G401.6 (cell line): ENCODE results near the gene SPTBN1.

Source experiments
- FAIRE-seq: peaks from 2 replicates; lab custom pipeline; 2012; peaks lifted over from hg19 to GRCh38; lab: Jason Lieb, UNC

The SPTBN1 gene

GRCh38 chr2:54614819-54615218 is 158.7 kb downstream of the SPTBN1 start:
- FAIRE-seq: no peak

- FAIRE-seq: no peak
Measured at GRCh38 chr2:54615832-54616534, 159.9 kb downstream of the SPTBN1 start.

- FAIRE-seq: no peak
Measured at GRCh38 chr2:54617409-54617808, 161.3 kb downstream of the SPTBN1 start.

GRCh38 chr2:54618646-54619565 is 162.8 kb downstream of the SPTBN1 start:
- no peak for FAIRE-seq

- FAIRE-seq: no peak
Measured at GRCh38 chr2:54619660-54620231, 163.6 kb downstream of the SPTBN1 start.

GRCh38 chr2:54620948-54621347 is 164.8 kb downstream of the SPTBN1 start:
- no peak for FAIRE-seq

GRCh38 chr2:54624591-54625071 is 168.5 kb downstream of the SPTBN1 start:
- FAIRE-seq: no peak

GRCh38 chr2:54626131-54626530 is 170.0 kb downstream of the SPTBN1 start:
- FAIRE-seq: no peak

- FAIRE-seq: no peak
Measured at GRCh38 chr2:54626884-54627283, 170.8 kb downstream of the SPTBN1 start.

GRCh38 chr2:54627973-54628372 is 171.8 kb downstream of the SPTBN1 start:
- no peak for FAIRE-seq

- no peak for FAIRE-seq
Measured at GRCh38 chr2:54628418-54628817, 172.3 kb downstream of the SPTBN1 start.

GRCh38 chr2:54628957-54629356 is 172.8 kb downstream of the SPTBN1 start:
- no peak for FAIRE-seq

- FAIRE-seq: no peak
Measured at GRCh38 chr2:54629390-54629789, 173.3 kb downstream of the SPTBN1 start.

- FAIRE-seq: no peak
Measured at GRCh38 chr2:54629914-54630857, 174.1 kb downstream of the SPTBN1 start.

GRCh38 chr2:54630858-54631497 is 174.9 kb downstream of the SPTBN1 start:
- FAIRE-seq: no peak

- no peak for FAIRE-seq
Measured at GRCh38 chr2:54631755-54632154, 175.6 kb downstream of the SPTBN1 start.

GRCh38 chr2:54632733-54633692 is 176.9 kb downstream of the SPTBN1 start:
- no peak for FAIRE-seq

- no peak for FAIRE-seq
Measured at GRCh38 chr2:54634021-54634420, 177.9 kb downstream of the SPTBN1 start.

GRCh38 chr2:54634564-54635511 is 178.7 kb downstream of the SPTBN1 start:
- no peak for FAIRE-seq
